ENCODE data around the gene IRAG1. TPM values are rescaled to one million over a fixed set of nuclear protein-coding genes. Genes with fewer than 3 reads are reported as not detected.

The IRAG1 gene
- total and polyA plus RNA-seq, 2 donors (not counting 3 experiments of a cell fraction or from before 2014, with no cell fraction given) = 0.22 to 0.38 TPM

DNA sequence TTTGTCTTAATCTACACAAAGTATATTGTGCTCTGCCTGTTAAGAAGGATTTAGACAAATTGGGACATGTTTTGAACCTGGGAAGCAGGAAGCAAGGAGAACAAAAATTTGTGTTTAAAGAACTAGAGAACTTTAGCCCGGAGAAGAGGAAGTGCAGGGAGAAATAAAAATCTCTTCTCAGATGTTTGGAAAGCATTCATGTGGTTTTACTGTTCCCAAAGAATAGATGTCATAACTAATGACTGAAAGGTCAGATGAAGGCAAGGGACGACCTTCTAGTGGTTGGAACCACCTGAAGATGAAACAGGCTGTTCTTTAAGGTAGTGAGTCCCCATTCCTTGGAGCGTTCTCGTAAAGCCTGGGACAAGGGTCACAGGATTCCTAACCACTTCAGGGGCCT is 38.3 kb downstream of the IRAG1 start:
- no peak overlapping the region for H2AFZ ChIP-seq (ENCODE audit: low read depth, low read length)
- H3K4me3 ChIP-seq (replicated peaks in 1 of 3; ENCODE audit: insufficient read depth in 1 of 3, low read depth in 1 of 3, low read length in 3 of 3) = no peak overlapping the region
- H3K79me2 ChIP-seq (ENCODE audit: control insufficient read depth, insufficient read depth, low read length) = no peaks in the 10 kb centered on the region
- TF ChIP-seq, protein P1, sequence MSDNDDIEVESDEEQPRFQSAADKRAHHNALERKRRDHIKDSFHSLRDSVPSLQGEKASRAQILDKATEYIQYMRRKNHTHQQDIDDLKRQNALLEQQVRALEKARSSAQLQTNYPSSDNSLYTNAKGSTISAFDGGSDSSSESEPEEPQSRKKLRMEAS (IDR thresholded peaks at IDR 0.05; ENCODE audit: insufficient read depth, insufficient read length) = no peak
- TF ChIP-seq JUN (IDR thresholded peaks at IDR 0.05; ENCODE audit: borderline replicate concordance, insufficient read depth, insufficient read length, low read depth) = no peak
- TF ChIP-seq MYC (IDR thresholded peaks at IDR 0.05; ENCODE audit: low read depth, low read length) = no peak
- no peak for TF ChIP-seq FOS (IDR thresholded peaks at IDR 0.05; ENCODE audit: borderline replicate concordance, insufficient read depth, low read length)
- TF ChIP-seq, protein P2, sequence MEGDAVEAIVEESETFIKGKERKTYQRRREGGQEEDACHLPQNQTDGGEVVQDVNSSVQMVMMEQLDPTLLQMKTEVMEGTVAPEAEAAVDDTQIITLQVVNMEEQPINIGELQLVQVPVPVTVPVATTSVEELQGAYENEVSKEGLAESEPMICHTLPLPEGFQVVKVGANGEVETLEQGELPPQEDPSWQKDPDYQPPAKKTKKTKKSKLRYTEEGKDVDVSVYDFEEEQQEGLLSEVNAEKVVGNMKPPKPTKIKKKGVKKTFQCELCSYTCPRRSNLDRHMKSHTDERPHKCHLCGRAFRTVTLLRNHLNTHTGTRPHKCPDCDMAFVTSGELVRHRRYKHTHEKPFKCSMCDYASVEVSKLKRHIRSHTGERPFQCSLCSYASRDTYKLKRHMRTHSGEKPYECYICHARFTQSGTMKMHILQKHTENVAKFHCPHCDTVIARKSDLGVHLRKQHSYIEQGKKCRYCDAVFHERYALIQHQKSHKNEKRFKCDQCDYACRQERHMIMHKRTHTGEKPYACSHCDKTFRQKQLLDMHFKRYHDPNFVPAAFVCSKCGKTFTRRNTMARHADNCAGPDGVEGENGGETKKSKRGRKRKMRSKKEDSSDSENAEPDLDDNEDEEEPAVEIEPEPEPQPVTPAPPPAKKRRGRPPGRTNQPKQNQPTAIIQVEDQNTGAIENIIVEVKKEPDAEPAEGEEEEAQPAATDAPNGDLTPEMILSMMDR (IDR thresholded peaks at IDR 0.05; ENCODE audit: extremely low read depth in 1 of 2, insufficient read depth in 1 of 2, low read depth in 1 of 2, low read length in 2 of 2) = no peak
- no peak for TF ChIP-seq POLR2AphosphoS5 (IDR thresholded peaks at IDR 0.05; ENCODE audit: insufficient read depth, low read depth, low read length)
- TF ChIP-seq EZH2 (IDR thresholded peaks at IDR 0.05; ENCODE audit: borderline replicate concordance, low read depth, low read length, severe bottlenecking) = no peak
- no peak for TF ChIP-seq POLR2A (IDR thresholded peaks at IDR 0.05; ENCODE audit: low read depth, low read length)
- TF ChIP-seq GATA2 (IDR thresholded peaks at IDR 0.05; ENCODE audit: insufficient read depth, insufficient read length, low read depth, low read length) = no peak
- H3K4me2 ChIP-seq (ENCODE audit: insufficient read depth, low read length) = no peak overlapping the region
- no peaks in the 10 kb centered on the region for H3K9me1 ChIP-seq (replicated peaks; ENCODE audit: control insufficient read depth, extremely low read depth, insufficient read depth, low read length)
- intact Hi-C loops (cut with micrococcal nuclease) = loop anchor here (2.0 to 5.0 kb wide), 2 partner anchors 333 to 896 kb away; no protein-coding TSS in a partner anchor
- dilution Hi-C loops (cut with MboI; ENCODE audit: extremely low pct_ligation_motif_present, low sequenced_read_pairs) = no loop called here
- H3K4me1 ChIP-seq (ENCODE audit: control insufficient read depth, extremely low read depth, insufficient read depth, low read length) = peaks cover 31% of the 10 kb centered on the region
- no peaks in the 10 kb centered on the region for H3K27me3 ChIP-seq (ENCODE audit: control insufficient read depth in 2 of 2, insufficient read depth in 2 of 2, low read length in 2 of 2)
- H3K27ac ChIP-seq (ENCODE audit: insufficient read depth, low read depth, low read length) = no peak overlapping the region
- FAIRE-seq (no peak), DNase-seq (ENCODE audit: low read depth, low spot score) (no peak)
- POLR2A ChIA-PET = no interaction called here
- no peaks in the 10 kb centered on the region for H4K20me1 ChIP-seq (replicated peaks; ENCODE audit: control insufficient read depth, extremely low read depth, insufficient read depth, low read length)
- no peaks in the 10 kb centered on the region for H3K9me3 ChIP-seq (replicated peaks; ENCODE audit: control insufficient read depth, insufficient read depth, low read length)
- H3K36me3 ChIP-seq (ENCODE audit: control insufficient read depth in 2 of 2, extremely low read depth in 1 of 2, insufficient read depth in 2 of 2, low read length in 2 of 2) = no peaks in the 10 kb centered on the region
- CTCF ChIA-PET = interaction anchor here (1.3 to 5.5 kb wide), 10 partner anchors 74 to 289 kb away, joined by 3 to 45 read pairs (median 11); partner anchors contain the start of gene RNF141
- BruUV-seq (replicated peaks) = no TSS peak
- no peak overlapping the region for H3K9ac ChIP-seq (replicated peaks; ENCODE audit: extremely low read depth, insufficient read depth, low read length)

Data from endothelial cell of umbilical vein (primary cell).